HCT116 (cell line): ENCODE results near the gene ABCC1. TPM values are rescaled to one million over a fixed set of nuclear protein-coding genes. Genes with fewer than 3 reads are reported as not detected.

Experiments
- ATAC-seq: fragments of 200-7000 bp; cut with Tn5 transposase; 2 replicates; pipeline ENCODE4 v1.9.1; 2020; ENCODE audit warnings: mild to moderate bottlenecking, moderate library complexity
- BruUV-seq: library from RNA; stranded (reverse); fragments of 400-500 nt; replicated peaks from 2 replicates; lab custom pipeline; 2021; lab: Mats Ljungman, UMichigan
- CTCF ChIA-PET: fragments of 300-600 bp; sonication (Branson Sonifier 250); formaldehyde crosslinking; loops from one replicate; lab custom pipeline; 2021; ENCODE audit warnings: antibody characterized with exemption; lab: Charles Lee
- POLR2A ChIA-PET: fragments of 300-600, 350-600 bp; sonication (Branson Sonifier 250); formaldehyde crosslinking; loops from one replicate; lab custom pipeline; 2021; ENCODE audit warnings: antibody characterized with exemption; lab: Charles Lee
- RAD21 ChIA-PET, 2 experiments: fragments of 300-600 bp; sonication (Branson Sonifier 250); formaldehyde crosslinking; loops; one replicate each; lab custom pipeline; 2023; ENCODE audit warnings: low total read pairs in 2 of 2; ENCODE audit not compliant: uncharacterized antibody in 2 of 2, unreplicated experiment in 2 of 2, low non-redundant PET in 1 of 2; lab: Charles Lee
- DNase-seq: peaks from one replicate; pipeline ENCODE4 v3.0.0-alpha.2; 2010; ENCODE audit warnings: low read depth, low spot score
- H2AFZ ChIP-seq: fragments of 200-600 bp; shearing (Covaris generic), sonication (generic); 2 replicates; pipeline ENCODE4 v1.6.1; 2017; ENCODE audit warnings: low read depth, mixed run types, mixed read lengths, antibody characterized with exemption, low read length; ENCODE audit not compliant: poor library complexity, severe bottlenecking
- H3K27ac ChIP-seq: 2 replicates; pipeline ENCODE4 v1.5.1; 2012; ENCODE audit warnings: low read depth, low read length
- H3K27me3 ChIP-seq: fragments of 200-600 bp; sonication (generic); 2 replicates; pipeline ENCODE4 v1.6.1; 2016; ENCODE audit warnings: mixed run types, low read length, mixed read lengths; ENCODE audit not compliant: insufficient read depth
- H3K36me3 ChIP-seq, 2 experiments: fragments of 200-500 bp in 1 of 2; fragments of 200-600 bp in 1 of 2; sonication (Bioruptor generic) in 1 of 2; sonication (generic) in 1 of 2; 2 replicates each; pipeline versions ENCODE4 v1.5.1 to v1.6.1; 2014 to 2016; ENCODE audit warnings: low read length in 2 of 2, inconsistent platforms in 1 of 2, mixed read lengths in 1 of 2, mixed run types in 1 of 2; ENCODE audit not compliant: insufficient read depth in 2 of 2, control insufficient read depth in 1 of 2
- H3K4me1 ChIP-seq, 2 experiments: fragments of 200-600 bp in 1 of 2; sonication (generic) in 1 of 2; 2 replicates each; pipeline versions ENCODE4 v1.5.1 to v1.6.1; 2012 to 2017; ENCODE audit warnings: low read length in 2 of 2, inconsistent platforms in 1 of 2, mild to moderate bottlenecking in 1 of 2, mixed read lengths in 1 of 2, mixed run types in 1 of 2, moderate library complexity in 1 of 2; ENCODE audit not compliant: insufficient read depth in 2 of 2, control insufficient read depth in 1 of 2
- H3K4me2 ChIP-seq: fragments of 200-600 bp; sonication (generic); 2 replicates; pipeline ENCODE4 v1.6.1; 2017; ENCODE audit warnings: mixed run types, low read length, mixed read lengths
- H3K4me3 ChIP-seq, 2 experiments: fragments of 200-600 bp in 1 of 2; sonication (generic) in 1 of 2; replicated peaks in 1 of 2; 2 replicates each; pipeline ENCODE4 v1.5.1; 2011 to 2016; ENCODE audit warnings: low read length in 2 of 2, control low read depth in 1 of 2, low read depth in 1 of 2, mild to moderate bottlenecking in 1 of 2, mixed read lengths in 1 of 2, mixed run types in 1 of 2
- H3K79me2 ChIP-seq: fragments of 200-600 bp; sonication (generic); 2 replicates; pipeline ENCODE4 v1.6.1; 2017; ENCODE audit warnings: mild to moderate bottlenecking, mixed run types, low read length, moderate library complexity, mixed read lengths; ENCODE audit not compliant: insufficient read depth
- H3K9ac ChIP-seq: fragments of 200-600 bp; sonication (generic); 2 replicates; pipeline ENCODE4 v1.6.1; 2016; ENCODE audit warnings: low read length, mixed read lengths
- H3K9me2 ChIP-seq: fragments of 200-600 bp; sonication (generic), shearing (Covaris generic); 2 replicates; pipeline ENCODE4 v1.6.1; 2017; ENCODE audit warnings: mixed run types, mild to moderate bottlenecking, moderate library complexity; ENCODE audit not compliant: insufficient read depth
- H3K9me3 ChIP-seq, 2 experiments: fragments of 200-500 bp in 1 of 2; fragments of 200-600 bp in 1 of 2; sonication (Bioruptor generic) in 1 of 2; sonication (generic) in 1 of 2; 2 replicates each; pipeline ENCODE4 v1.6.1; 2014 to 2017; ENCODE audit warnings: low read length in 2 of 2, mixed read lengths in 2 of 2, inconsistent platforms in 1 of 2, low read depth in 1 of 2, mild to moderate bottlenecking in 1 of 2, mixed run types in 1 of 2, moderate library complexity in 1 of 2; ENCODE audit not compliant: control insufficient read depth in 1 of 2, insufficient read depth in 1 of 2
- H4K20me1 ChIP-seq: fragments of 200-600 bp; sonication (generic), shearing (Covaris generic); 2 replicates; pipeline ENCODE4 v1.6.1; 2017; ENCODE audit warnings: mixed run types, mild to moderate bottlenecking, moderate library complexity; ENCODE audit not compliant: insufficient read depth
- CTCF ChIP-seq, 3 experiments: fragments of 200-600 bp in 1 of 3; sonication (generic) in 1 of 3; IDR thresholded peaks in 2 of 3; conservative IDR thresholded peaks in 1 of 3; 2 replicates each; pipeline ENCODE4 v1.5.1; 2012 to 2017; ENCODE audit warnings: low read depth in 2 of 3, low read length in 2 of 3, antibody characterized with exemption in 1 of 3, borderline replicate concordance in 1 of 3, control low read depth in 1 of 3, mild to moderate bottlenecking in 1 of 3, mixed read lengths in 1 of 3, mixed run types in 1 of 3, moderate library complexity in 1 of 3; ENCODE audit not compliant: insufficient read depth in 1 of 3
- EGR1 ChIP-seq: IDR thresholded peaks from 2 replicates; pipeline ENCODE4 v1.6.1; 2012; ENCODE audit warnings: low read depth
- ELF1 ChIP-seq: IDR thresholded peaks from 2 replicates; pipeline ENCODE4 v1.6.1; 2012; ENCODE audit warnings: low read depth, borderline replicate concordance
- EZH2 ChIP-seq: fragments of 200-600 bp; sonication (generic); IDR thresholded peaks from 2 replicates; pipeline ENCODE4 v1.6.1; 2017; ENCODE audit warnings: antibody characterized with exemption, mixed run types
- SIN3A ChIP-seq: IDR thresholded peaks from 2 replicates; pipeline ENCODE4 v1.6.1; 2012; ENCODE audit warnings: low read depth
- SP1 ChIP-seq: IDR thresholded peaks from 2 replicates; pipeline ENCODE4 v1.6.1; 2012; ENCODE audit warnings: low read depth
- SRF ChIP-seq: IDR thresholded peaks from 2 replicates; pipeline ENCODE4 v1.6.1; 2012; ENCODE audit warnings: low read depth
- YY1 ChIP-seq: IDR thresholded peaks from 2 replicates; pipeline ENCODE4 v1.6.1; 2011; ENCODE audit warnings: low read length, low read depth, moderate library complexity, mild to moderate bottlenecking; ENCODE audit not compliant: insufficient replicate concordance; ENCODE audit errors: extremely low read depth
- ZBTB33 ChIP-seq: IDR thresholded peaks from 2 replicates; pipeline ENCODE4 v1.6.1; 2011; ENCODE audit warnings: mild to moderate bottlenecking, low read length, moderate library complexity; ENCODE audit not compliant: insufficient replicate concordance; ENCODE audit errors: extremely low read depth
- intact Hi-C: fragments of 100-400 bp; cut with micrococcal nuclease; formaldehyde crosslinking; loops from 2 replicates; pipeline ENCODE4 v1.10.0; 2022
- total RNA-seq: library from RNA; stranded (reverse); gene quantifications from one replicate; pipeline ENCODE4 v1.2.1, GENCODE V29; 2021; ENCODE audit not compliant: unreplicated experiment

ABCC1 gene
- total RNA-seq, 1 experiment from 2014 or later: 61.9 TPM

GRCh38 chr16:16184594-16184993, 235.2 kb downstream of the ABCC1 start:
- DNase-seq: no peak
- no peaks in the 10 kb centered on the region for H3K9me2 ChIP-seq
- no peak overlapping the region for H3K4me2 ChIP-seq
- RAD21 ChIA-PET: no interaction called here
- no peaks in the 10 kb centered on the region for H3K27me3 ChIP-seq
- TF ChIP-seq SIN3A (no peak), EGR1 (no peak), SRF (no peak), YY1 (no peak), CTCF (IDR thresholded peaks at IDR 0.05 in 2 of 3, conservative IDR thresholded peaks at IDR 0.05 in 1 of 3; ENCODE audit: borderline replicate concordance in 1 of 3, insufficient read depth in 1 of 3, low read depth in 2 of 3, low read length in 2 of 3) (no peak), ELF1 (no peak), EZH2 (no peak)
- H3K9me3 ChIP-seq: no peaks in the 10 kb centered on the region
- no peaks in the 10 kb centered on the region for H3K36me3 ChIP-seq
- no peak overlapping the region for H3K4me3 ChIP-seq
- no peak for ATAC-seq
- POLR2A ChIA-PET: interaction anchor here (1.1 kb wide), 1 partner anchor 16 kb away, joined by 4 read pairs; no protein-coding TSS in a partner anchor
- no TSS peak for BruUV-seq
- no peak overlapping the region for H3K9ac ChIP-seq
- no peak overlapping the region for H3K27ac ChIP-seq
- no peak overlapping the region for H2AFZ ChIP-seq
- H4K20me1 ChIP-seq: no peaks in the 10 kb centered on the region
- H3K79me2 ChIP-seq: no peaks in the 10 kb centered on the region
- CTCF ChIA-PET: no interaction called here
- intact Hi-C loops: no loop called here
- no peaks in the 10 kb centered on the region for H3K4me1 ChIP-seq

GRCh38 chr16:16185095-16185494, 235.7 kb downstream of the ABCC1 start:
- ChIA-PET CTCF (no interaction called here), POLR2A (no interaction called here), RAD21 (no interaction called here)
- H3K4me1 ChIP-seq: no peaks in the 10 kb centered on the region
- no peak for ATAC-seq
- H3K9me2 ChIP-seq: no peaks in the 10 kb centered on the region
- H3K9me3 ChIP-seq: no peaks in the 10 kb centered on the region
- H2AFZ ChIP-seq: no peak overlapping the region
- intact Hi-C loops: no loop called here
- no peaks in the 10 kb centered on the region for H3K36me3 ChIP-seq
- H4K20me1 ChIP-seq: no peaks in the 10 kb centered on the region
- no peak overlapping the region for H3K4me2 ChIP-seq
- DNase-seq: no peak
- no peak overlapping the region for H3K9ac ChIP-seq
- H3K4me3 ChIP-seq: no peak overlapping the region
- H3K79me2 ChIP-seq: no peaks in the 10 kb centered on the region
- H3K27ac ChIP-seq: no peak overlapping the region
- BruUV-seq: no TSS peak
- no peaks in the 10 kb centered on the region for H3K27me3 ChIP-seq
- no peak for TF ChIP-seq EZH2
- TF ChIP-seq ZBTB33: no peak
- no peak for TF ChIP-seq SP1
- TF ChIP-seq SIN3A: no peak
- TF ChIP-seq CTCF (IDR thresholded peaks at IDR 0.05 in 2 of 3, conservative IDR thresholded peaks at IDR 0.05 in 1 of 3; ENCODE audit: borderline replicate concordance in 1 of 3, insufficient read depth in 1 of 3, low read depth in 2 of 3, low read length in 2 of 3): no peak
